Loucy (cell line): ENCODE data around the gene MAPRE3.

Experiments
- H2AFZ ChIP-seq: fragments of 200-600 bp; sonication (generic); 2 replicates; pipeline ENCODE4 v1.6.0; 2016; ENCODE audit warnings: antibody characterized with exemption, mild to moderate bottlenecking, low read length, moderate library complexity
- H3F3A ChIP-seq: fragments of 200-600 bp; 2 replicates; pipeline ENCODE4 v1.6.0; 2016; ENCODE audit warnings: antibody characterized with exemption, low read depth, mild to moderate bottlenecking
- H3K27me3 ChIP-seq: fragments of 200-600 bp; sonication (generic); 2 replicates; pipeline ENCODE4 v1.6.1; 2014; ENCODE audit warnings: low read length, mild to moderate bottlenecking; ENCODE audit not compliant: insufficient read depth, poor library complexity, severe bottlenecking
- H3K36me3 ChIP-seq: fragments of 200-600 bp; sonication (generic); 2 replicates; pipeline ENCODE4 v1.6.1; 2016; ENCODE audit warnings: low read length; ENCODE audit not compliant: insufficient read depth
- H3K4me1 ChIP-seq: fragments of 200-600 bp; sonication (generic); 2 replicates; pipeline ENCODE4 v1.5.1; 2014; ENCODE audit warnings: low read length, mild to moderate bottlenecking; ENCODE audit not compliant: insufficient read depth, poor library complexity, severe bottlenecking
- H3K4me2 ChIP-seq: fragments of 200-600 bp; sonication (generic); 2 replicates; pipeline ENCODE4 v1.6.0; 2014; ENCODE audit warnings: antibody characterized with exemption, low read length, low read depth, mild to moderate bottlenecking; ENCODE audit not compliant: poor library complexity, severe bottlenecking
- H3K4me3 ChIP-seq: fragments of 200-600 bp; sonication (generic); 2 replicates; pipeline ENCODE4 v1.5.1; 2014; ENCODE audit warnings: low read length, mild to moderate bottlenecking, mixed read lengths; ENCODE audit not compliant: poor library complexity, severe bottlenecking
- H3K79me2 ChIP-seq: fragments of 200-600 bp; sonication (generic); 2 replicates; pipeline ENCODE4 v1.6.1; 2014; ENCODE audit warnings: low read length; ENCODE audit not compliant: insufficient read depth
- H3K9ac ChIP-seq: fragments of 200-600 bp; sonication (generic); 2 replicates; pipeline ENCODE4 v1.6.0; 2014; ENCODE audit warnings: mild to moderate bottlenecking, low read depth, low read length, moderate library complexity; ENCODE audit not compliant: poor library complexity, severe bottlenecking
- H3K9me2 ChIP-seq: fragments of 200-600 bp; sonication (generic); replicated peaks from 2 replicates; pipeline ENCODE4 v1.6.1; 2016; ENCODE audit warnings: low read depth, low read length, mixed read lengths
- H3K9me3 ChIP-seq: fragments of 200-600 bp; sonication (generic); 2 replicates; pipeline ENCODE4 v1.6.1; 2014; ENCODE audit warnings: mild to moderate bottlenecking, antibody characterized with exemption, low read length, low read depth; ENCODE audit not compliant: insufficient read depth
- H4K20me1 ChIP-seq: fragments of 200-600 bp; sonication (generic); 2 replicates; pipeline ENCODE4 v1.6.0; 2014; ENCODE audit warnings: antibody characterized with exemption, low read length, mild to moderate bottlenecking; ENCODE audit not compliant: insufficient read depth, poor library complexity, severe bottlenecking
- EZH2phosphoT487 ChIP-seq: fragments of 200-600 bp; IDR thresholded peaks from 2 replicates; pipeline ENCODE4 v1.6.1; 2018; ENCODE audit warnings: antibody characterized with exemption, mild to moderate bottlenecking, moderate library complexity, borderline replicate concordance
- TF ChIP-seq, protein P1 (sequence below): fragments of 200-600 bp; sonication (generic); conservative IDR thresholded peaks from 2 replicates; pipeline ENCODE4 v1.5.1; 2014; ENCODE audit warnings: mild to moderate bottlenecking, antibody characterized with exemption, low read length

MAPRE3 gene

GRCh38 chr2:26988058-26988860 lies 17.8 kb downstream of the MAPRE3 start:
- no peak overlapping the region for H3K4me3 ChIP-seq
- H3K9ac ChIP-seq = no peak overlapping the region
- no peaks in the 10 kb centered on the region for H3K9me3 ChIP-seq
- H3K4me2 ChIP-seq = no peak overlapping the region
- peaks cover 4% of the 10 kb centered on the region for H3K27me3 ChIP-seq
- H3K36me3 ChIP-seq = no peaks in the 10 kb centered on the region
- no peaks in the 10 kb centered on the region for H3K9me2 ChIP-seq
- no peaks in the 10 kb centered on the region for H3K4me1 ChIP-seq
- TF ChIP-seq, protein P1, sequence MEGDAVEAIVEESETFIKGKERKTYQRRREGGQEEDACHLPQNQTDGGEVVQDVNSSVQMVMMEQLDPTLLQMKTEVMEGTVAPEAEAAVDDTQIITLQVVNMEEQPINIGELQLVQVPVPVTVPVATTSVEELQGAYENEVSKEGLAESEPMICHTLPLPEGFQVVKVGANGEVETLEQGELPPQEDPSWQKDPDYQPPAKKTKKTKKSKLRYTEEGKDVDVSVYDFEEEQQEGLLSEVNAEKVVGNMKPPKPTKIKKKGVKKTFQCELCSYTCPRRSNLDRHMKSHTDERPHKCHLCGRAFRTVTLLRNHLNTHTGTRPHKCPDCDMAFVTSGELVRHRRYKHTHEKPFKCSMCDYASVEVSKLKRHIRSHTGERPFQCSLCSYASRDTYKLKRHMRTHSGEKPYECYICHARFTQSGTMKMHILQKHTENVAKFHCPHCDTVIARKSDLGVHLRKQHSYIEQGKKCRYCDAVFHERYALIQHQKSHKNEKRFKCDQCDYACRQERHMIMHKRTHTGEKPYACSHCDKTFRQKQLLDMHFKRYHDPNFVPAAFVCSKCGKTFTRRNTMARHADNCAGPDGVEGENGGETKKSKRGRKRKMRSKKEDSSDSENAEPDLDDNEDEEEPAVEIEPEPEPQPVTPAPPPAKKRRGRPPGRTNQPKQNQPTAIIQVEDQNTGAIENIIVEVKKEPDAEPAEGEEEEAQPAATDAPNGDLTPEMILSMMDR = no peak
- no peak for TF ChIP-seq EZH2phosphoT487
- no peaks in the 10 kb centered on the region for H4K20me1 ChIP-seq
- H2AFZ ChIP-seq = no peak overlapping the region
- no peaks in the 10 kb centered on the region for H3K79me2 ChIP-seq
- no peaks in the 10 kb centered on the region for H3F3A ChIP-seq

- H3K9ac ChIP-seq = no peak overlapping the region
- H3K4me2 ChIP-seq = no peak overlapping the region
Measured at GRCh38 chr2:26989156-26989555, 18.7 kb downstream of the MAPRE3 start.

DNA sequence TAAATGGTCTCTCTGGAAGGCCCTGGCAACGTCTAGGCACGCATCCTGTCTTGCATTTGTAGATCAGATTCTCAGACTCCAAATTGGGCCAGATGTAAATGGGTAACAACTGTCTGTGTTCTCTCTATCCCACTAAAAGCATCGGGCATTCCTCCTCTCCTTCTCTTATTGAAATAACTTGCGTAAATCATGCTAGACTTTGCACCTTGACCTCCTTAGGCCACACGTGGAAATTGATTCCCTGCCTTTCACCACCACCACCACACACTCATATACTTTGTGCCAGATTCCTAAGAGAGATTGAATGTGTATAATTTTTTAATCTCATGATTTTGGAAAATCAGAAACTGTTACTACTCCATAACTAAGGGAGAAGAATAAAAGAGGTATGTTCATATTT lies 21.3 kb downstream of the MAPRE3 start:
- no peaks in the 10 kb centered on the region for H3K79me2 ChIP-seq
- no peaks in the 10 kb centered on the region for H3F3A ChIP-seq
- H3K36me3 ChIP-seq = no peaks in the 10 kb centered on the region
- no peaks in the 10 kb centered on the region for H3K9me3 ChIP-seq
- no peak overlapping the region for H3K9ac ChIP-seq
- H4K20me1 ChIP-seq = no peaks in the 10 kb centered on the region
- no peak overlapping the region for H2AFZ ChIP-seq
- H3K9me2 ChIP-seq = no peaks in the 10 kb centered on the region
- H3K4me1 ChIP-seq = no peaks in the 10 kb centered on the region
- no peak overlapping the region for H3K4me2 ChIP-seq
- peaks cover 4% of the 10 kb centered on the region for H3K27me3 ChIP-seq
- no peak overlapping the region for H3K4me3 ChIP-seq
- TF ChIP-seq, protein P1 = no peak
- TF ChIP-seq EZH2phosphoT487 = no peak

More at GRCh38 chr2:26989156-26989555, 18.7 kb downstream of the MAPRE3 start:
- no peaks in the 10 kb centered on the region for H3K79me2 ChIP-seq
- no peaks in the 10 kb centered on the region for H3K36me3 ChIP-seq
- H3K9me3 ChIP-seq = no peaks in the 10 kb centered on the region
- H3K9me2 ChIP-seq = no peaks in the 10 kb centered on the region
- TF ChIP-seq, protein P1 = no peak
- TF ChIP-seq EZH2phosphoT487 = no peak
- no peak overlapping the region for H2AFZ ChIP-seq
- no peaks in the 10 kb centered on the region for H3K4me1 ChIP-seq
- no peak overlapping the region for H3K4me3 ChIP-seq
- no peaks in the 10 kb centered on the region for H4K20me1 ChIP-seq
- H3K27me3 ChIP-seq = peaks cover 4% of the 10 kb centered on the region
- H3F3A ChIP-seq = no peaks in the 10 kb centered on the region
